H1 (cell line): ENCODE measurements around the gene IFT25. TPM values are rescaled to one million over a fixed set of nuclear protein-coding genes. Genes with fewer than 3 reads are reported as not detected.

ENCODE experiments used
- CTCF ChIA-PET: fragments of 300-600 bp; sonication (Branson Sonifier 250); formaldehyde crosslinking; loops from one replicate; lab custom pipeline; 2021; ENCODE audit not compliant: partially characterized antibody; lab: Charles Lee
- POLR2A ChIA-PET: fragments of 300-600 bp; sonication (Branson Sonifier 250); formaldehyde crosslinking; loops from one replicate; lab custom pipeline; 2021; ENCODE audit warnings: inconsistent platforms; ENCODE audit not compliant: partially characterized antibody; lab: Charles Lee
- DNase-seq, 2 experiments: peaks; one replicate each; pipeline versions ENCODE4 v3.0.0 to v3.0.0-alpha.2; 2010 to 2022; ENCODE audit warnings: low spot score in 2 of 2, low read depth in 1 of 2, mixed read lengths in 1 of 2
- FAIRE-seq: peaks from 2 replicates; lab custom pipeline; 2011; peaks lifted over from hg19 to GRCh38; lab: Jason Lieb, UNC
- H2AFZ ChIP-seq: 2 replicates; pipeline ENCODE4 v1.8.1; 2012; ENCODE audit warnings: low read length, inconsistent platforms
- H2AK5ac ChIP-seq: 2 replicates; pipeline ENCODE4 v1.6.1; 2013; ENCODE audit warnings: low read depth, low read length
- H2BK120ac ChIP-seq: replicated peaks from 2 replicates; pipeline ENCODE3; 2013; ENCODE audit warnings: low read depth, low read length, inconsistent platforms
- H2BK12ac ChIP-seq: 2 replicates; pipeline ENCODE4 v1.6.1; 2013; ENCODE audit warnings: low read depth, low read length
- H2BK15ac ChIP-seq: 2 replicates; pipeline ENCODE4 v1.6.1; 2013; ENCODE audit warnings: low read length
- H2BK20ac ChIP-seq: 2 replicates; pipeline ENCODE4 v1.6.1; 2013; ENCODE audit warnings: low read length
- H2BK5ac ChIP-seq: 2 replicates; pipeline ENCODE4 v1.6.1; 2013; ENCODE audit warnings: low read depth, low read length
- H3K14ac ChIP-seq: 2 replicates; pipeline ENCODE4 v1.6.1; 2013; ENCODE audit warnings: inconsistent platforms; ENCODE audit not compliant: insufficient read length
- H3K18ac ChIP-seq: 2 replicates; pipeline ENCODE4 v1.6.1; 2013; ENCODE audit warnings: low read length; ENCODE audit errors: extremely low read depth
- H3K23ac ChIP-seq: 2 replicates; pipeline ENCODE4 v1.6.1; 2013; ENCODE audit warnings: inconsistent platforms; ENCODE audit not compliant: insufficient read length
- H3K23me2 ChIP-seq: 2 replicates; pipeline ENCODE4 v1.6.1; 2013; ENCODE audit warnings: low read depth, low read length
- H3K27ac ChIP-seq: 2 replicates; pipeline ENCODE4 v1.6.1; 2011; ENCODE audit warnings: low read depth, low read length, inconsistent platforms
- H3K27me3 ChIP-seq, 4 experiments: replicated peaks in 1 of 4; 1 replicate in 1 of 4; 2 replicates in 3 of 4; pipeline versions ENCODE4 v1.6.1 to v1.8.1; 2011 to 2013; ENCODE audit warnings: low read length in 3 of 4, mild to moderate bottlenecking in 3 of 4, inconsistent platforms in 2 of 4, mixed read lengths in 2 of 4, moderate library complexity in 1 of 4; ENCODE audit not compliant: control insufficient read depth in 3 of 4, insufficient read depth in 3 of 4; ENCODE audit errors: extremely low read depth in 1 of 4
- H3K36me3 ChIP-seq, 4 experiments: 2 replicates each; pipeline versions ENCODE4 v1.6.1 to v1.8.1; 2011 to 2013; ENCODE audit warnings: mild to moderate bottlenecking in 4 of 4, low read length in 3 of 4, moderate library complexity in 2 of 4, control low read depth in 1 of 4, inconsistent platforms in 1 of 4; ENCODE audit not compliant: insufficient read depth in 4 of 4, control insufficient read depth in 2 of 4
- H3K4ac ChIP-seq: replicated peaks from 2 replicates; pipeline ENCODE3; 2013; ENCODE audit warnings: low read length, low read depth, mixed read lengths, inconsistent platforms; ENCODE audit not compliant: insufficient read length
- H3K4me1 ChIP-seq, 4 experiments: replicated peaks in 1 of 4; 1 replicate in 1 of 4; 2 replicates in 3 of 4; pipeline versions ENCODE4 v1.6.1 to v1.8.1; 2011 to 2013; ENCODE audit warnings: low read length in 3 of 4, inconsistent platforms in 2 of 4, mixed read lengths in 1 of 4; ENCODE audit not compliant: insufficient read depth in 4 of 4, control insufficient read depth in 3 of 4
- H3K4me2 ChIP-seq, 2 experiments: 2 replicates each; pipeline versions ENCODE4 v1.6.1 to v1.8.1; 2011 to 2013; ENCODE audit warnings: low read depth in 2 of 2, low read length in 2 of 2, control low read depth in 1 of 2, inconsistent platforms in 1 of 2, mild to moderate bottlenecking in 1 of 2; ENCODE audit not compliant: insufficient read depth in 1 of 2
- H3K4me3 ChIP-seq, 4 experiments: fragments of 200-600, 300-600 bp in 1 of 4; sonication (generic), shearing (Covaris generic), sonication (Bioruptor Twin) in 1 of 4; 2 replicates each; pipeline versions ENCODE4 v1.5.1 to v1.8.1; 2011 to 2016; ENCODE audit warnings: low read length in 4 of 4, low read depth in 3 of 4, control low read depth in 2 of 4, inconsistent platforms in 2 of 4, mild to moderate bottlenecking in 2 of 4, mixed read lengths in 1 of 4, moderate library complexity in 1 of 4; ENCODE audit not compliant: insufficient read depth in 2 of 4; ENCODE audit errors: extremely low read depth in 1 of 4
- H3K56ac ChIP-seq: replicated peaks from 2 replicates; pipeline ENCODE3; 2013; ENCODE audit warnings: low read depth, mild to moderate bottlenecking, mixed read lengths, low read length, inconsistent platforms; ENCODE audit not compliant: insufficient read length
- H3K79me1 ChIP-seq: 2 replicates; pipeline ENCODE4 v1.6.1; 2013; ENCODE audit warnings: low read depth, low read length, control low read depth
- H3K79me2 ChIP-seq, 2 experiments: 2 replicates each; pipeline versions ENCODE4 v1.6.1 to v1.8.1; 2012 to 2013; ENCODE audit warnings: low read length in 2 of 2, mild to moderate bottlenecking in 2 of 2, inconsistent platforms in 1 of 2; ENCODE audit not compliant: insufficient read depth in 2 of 2, control insufficient read depth in 1 of 2
- H3K9ac ChIP-seq, 4 experiments: replicated peaks in 1 of 4; 1 replicate in 1 of 4; 2 replicates in 3 of 4; pipeline versions ENCODE4 v1.6.1 to v1.8.1; 2011 to 2013; ENCODE audit warnings: low read depth in 3 of 4, low read length in 3 of 4, control low read depth in 2 of 4, mild to moderate bottlenecking in 2 of 4, moderate library complexity in 2 of 4, inconsistent platforms in 1 of 4; ENCODE audit errors: extremely low read depth in 1 of 4
- H3K9me3 ChIP-seq, 2 experiments: 2 replicates each; pipeline versions ENCODE4 v1.6.1 to v1.8.1; 2012 to 2013; ENCODE audit warnings: mild to moderate bottlenecking in 2 of 2, moderate library complexity in 2 of 2, control low read depth in 1 of 2, inconsistent platforms in 1 of 2, low read depth in 1 of 2, low read length in 1 of 2, mixed read lengths in 1 of 2; ENCODE audit not compliant: insufficient read depth in 2 of 2
- H4K20me1 ChIP-seq, 2 experiments: replicated peaks in 1 of 2; 2 replicates each; pipeline versions ENCODE3 to v1.8.1; 2011 to 2013; ENCODE audit warnings: inconsistent platforms in 2 of 2, low read length in 2 of 2, mild to moderate bottlenecking in 1 of 2; ENCODE audit not compliant: insufficient read depth in 2 of 2, control insufficient read depth in 1 of 2
- H4K5ac ChIP-seq: 2 replicates; pipeline ENCODE4 v1.6.1; 2013; ENCODE audit warnings: low read length, low read depth, mixed read lengths, inconsistent platforms; ENCODE audit not compliant: insufficient read length
- H4K8ac ChIP-seq: 2 replicates; pipeline ENCODE4 v1.8.0; 2013; ENCODE audit warnings: mild to moderate bottlenecking, moderate library complexity, low read length, inconsistent platforms; ENCODE audit not compliant: insufficient read depth; ENCODE audit errors: extremely low read depth
- H4K91ac ChIP-seq: replicated peaks from 2 replicates; pipeline ENCODE3; 2013; ENCODE audit warnings: low read length, mixed read lengths, inconsistent platforms; ENCODE audit not compliant: insufficient read length
- CTCF ChIP-seq, 3 experiments: IDR thresholded peaks; 1 replicate in 2 of 3; 2 replicates in 1 of 3; pipeline versions ENCODE4 v1.5.1 to v1.6.1; 2011; ENCODE audit warnings: low read length in 3 of 3, mild to moderate bottlenecking in 3 of 3, inconsistent platforms in 2 of 3, low read depth in 1 of 3, moderate library complexity in 1 of 3; ENCODE audit not compliant: insufficient read depth in 1 of 3; ENCODE audit errors: control extremely low read depth in 1 of 3
- RAD21 ChIP-seq, 2 experiments: IDR thresholded peaks in 1 of 2; conservative IDR thresholded peaks in 1 of 2; 2 replicates each; pipeline ENCODE4 v1.6.1; 2011; ENCODE audit warnings: low read depth in 2 of 2, low read length in 2 of 2, improper control_type of control experiment in 1 of 2, inconsistent platforms in 1 of 2, mild to moderate bottlenecking in 1 of 2, moderate library complexity in 1 of 2
- TBP ChIP-seq: IDR thresholded peaks from 2 replicates; pipeline ENCODE4 v1.6.1; 2011; ENCODE audit warnings: low read depth, low read length, improper control_type of control experiment
- WGBS, 2 experiments: shearing (Covaris generic) in 1 of 2; methylation state at CpG; one replicate each; pipeline versions ENCODE4 v1.1.6 to v1.1.7; 2013 to 2015; ENCODE audit warnings: low lambda C conversion rate in 2 of 2, mixed read lengths in 2 of 2, inconsistent platforms in 1 of 2, low coverage in 1 of 2, missing lambda C conversion rate in 1 of 2; ENCODE audit not compliant: insufficient replicate concordance in 2 of 2, insufficient coverage in 1 of 2, insufficient read length in 1 of 2; ENCODE audit errors: extremely low coverage in 1 of 2, missing lambda C conversion rate in 1 of 2; 5-methylcytosine and 5-hydroxymethylcytosine counted together
- polyA plus RNA-seq, 7 experiments: library from polyadenylated mRNA; depleted of rRNA in 3 of 7; stranded (reverse) in 5 of 7; unstranded in 2 of 7; fragments of >200 nt in 5 of 7; fragments of 200-250 nt in 2 of 7; gene quantifications; 1 replicate in 5 of 7; 2 replicates in 1 of 7; 4 replicates in 1 of 7; pipeline versions ENCODE4 v1.2.1 to v1.2.3, GENCODE V29; 2011 to 2013; ENCODE audit warnings: missing spikeins in 2 of 7, mixed read lengths in 2 of 7
- total RNA-seq: library from RNA; stranded (reverse); fragmentation: NEBNext Ultra II Directional; extraction: Animal tissue kit (Norgen Biotek cat#: 25700); gene quantifications from 2 replicates; pipeline ENCODE4 v1.2.1, GENCODE V29; 2021

The IFT25 gene
- total and polyA plus RNA-seq, 2 of the 8 experiments (the other 6 are each of a cell fraction or from before 2014, with no cell fraction given) = 15.0 to 36.3 TPM

- Histone ChIP-seq H2BK120ac (no peak overlapping the region), H2BK20ac (no peak overlapping the region), H3K9ac (no peak overlapping the region), H4K20me1 (no peaks in the 10 kb centered on the region), H3K23ac (no peak overlapping the region), H3K27me3 (peaks cover 0 to 2% (median 0%) of the 10 kb centered on the region in 4 experiments; a peak in 1 of 7 replicates), H3K79me1 (no peaks in the 10 kb centered on the region), H3K14ac (no peak overlapping the region), H2AK5ac (no peak overlapping the region), H4K8ac (peak overlapping the region; percentile 53; the same call in 1 of the 2 replicates), H3K23me2 (peaks cover 2% of the 10 kb centered on the region; the same call in 1 of the 2 replicates), H3K4me3 (no peak overlapping the region), H4K5ac (no peak overlapping the region), H3K4ac (no peak overlapping the region), H3K56ac (no peak overlapping the region), H2BK5ac (no peak overlapping the region), H3K9me3 (no peaks in the 10 kb centered on the region), H3K4me1 (peaks cover 0 to 5% (median 0%) of the 10 kb centered on the region in 4 experiments; a peak in 2 of 7 replicates), H3K79me2 (no peaks in the 10 kb centered on the region), H3K18ac (no peak overlapping the region), H4K91ac (no peak overlapping the region), H2BK15ac (no peak overlapping the region), H3K27ac (no peak overlapping the region), H2AFZ (peak overlapping the region; percentile 78; the same call in 1 of the 2 replicates), H2BK12ac (no peak overlapping the region), H3K36me3 (no peaks in the 10 kb centered on the region), H3K4me2 (no peak overlapping the region)
- DNase-seq (no peak), FAIRE-seq (no peak)
- ChIA-PET POLR2A (interaction anchor here (0.8 kb wide), 1 partner anchor 34 kb away, joined by 3 read pairs; the partner anchor contains the start of gene LRRC42), CTCF (interaction anchor here (0.6 to 2.8 kb wide), 12 partner anchors 9 to 138 kb away, joined by 3 to 18 read pairs (median 4); no protein-coding TSS in a partner anchor)
- TF ChIP-seq CTCF (IDR thresholded peaks at IDR 0.05; ENCODE audit: control extremely low read depth in 1 of 3, insufficient read depth in 1 of 3, low read depth in 1 of 3, low read length in 3 of 3) (peak in 2 of 3 experiments; percentile 32 to 43; a peak in 3 of 4 replicates), TBP (no peak), RAD21 (IDR thresholded peaks at IDR 0.05 in 1 of 2, conservative IDR thresholded peaks at IDR 0.05 in 1 of 2; ENCODE audit: low read depth in 2 of 2, low read length in 2 of 2) (peak; percentile 15 to 37; a peak in 3 of 4 replicates)
- 91% methylated on average over 13 of the region's 13 CpGs; no CpG with 5 or more reads in 1 of the 2 experiments for WGBS, 2 experiments
Measured at GRCh38 chr1:53979712-53980450, 34.4 kb upstream of the IFT25 start.
